Fibroblast of lung (primary cell): ENCODE measurements around the gene FOXQ1. TPM values are rescaled to one million over a fixed set of nuclear protein-coding genes. Genes with fewer than 3 reads are reported as not detected.

ENCODE experiments used
- DNase-seq, 2 donors: peaks; one replicate each; pipeline versions ENCODE4 v3.0.0 to v3.0.0-alpha.2; 2010; ENCODE audit warnings: low read depth in 2 of 2
- H2AFZ ChIP-seq: 2 replicates; pipeline ENCODE4 v1.5.1; 2012; ENCODE audit warnings: low read length, control low read depth, inconsistent platforms
- H3K27ac ChIP-seq: 2 replicates; pipeline ENCODE4 v1.5.1; 2011; ENCODE audit warnings: low read length, control low read depth; ENCODE audit not compliant: insufficient read depth
- H3K27me3 ChIP-seq: 2 replicates; pipeline ENCODE4 v1.5.1; 2011; ENCODE audit warnings: mild to moderate bottlenecking, low read length; ENCODE audit not compliant: control insufficient read depth, insufficient read depth
- H3K36me3 ChIP-seq: 2 replicates; pipeline ENCODE4 v1.5.1; 2011; ENCODE audit warnings: low read length; ENCODE audit not compliant: control insufficient read depth, insufficient read depth
- H3K4me1 ChIP-seq: 2 replicates; pipeline ENCODE4 v1.5.1; 2011; ENCODE audit warnings: low read length; ENCODE audit not compliant: control insufficient read depth, insufficient read depth; ENCODE audit errors: extremely low read depth
- H3K4me2 ChIP-seq: 2 replicates; pipeline ENCODE4 v1.5.1; 2011; ENCODE audit warnings: low read length, control low read depth; ENCODE audit not compliant: insufficient read depth; ENCODE audit errors: extremely low read depth
- H3K4me3 ChIP-seq, 4 experiments: fragments of 200-600 bp in 1 of 4; sonication (generic) in 1 of 4; replicated peaks in 1 of 4; 2 replicates each; pipeline ENCODE4 v1.5.1; 2011 to 2016; ENCODE audit warnings: low read length in 4 of 4, low read depth in 3 of 4, mild to moderate bottlenecking in 3 of 4, control low read depth in 2 of 4, inconsistent platforms in 1 of 4, mixed read lengths in 1 of 4; ENCODE audit not compliant: insufficient read depth in 1 of 4; ENCODE audit errors: control extremely low read depth in 1 of 4
- H3K79me2 ChIP-seq: 2 replicates; pipeline ENCODE4 v1.5.1; 2012; ENCODE audit warnings: mild to moderate bottlenecking, low read length, inconsistent platforms; ENCODE audit not compliant: control insufficient read depth, insufficient read depth
- H3K9ac ChIP-seq: 2 replicates; pipeline ENCODE4 v1.5.1; 2011; ENCODE audit warnings: mild to moderate bottlenecking, low read length, control low read depth; ENCODE audit not compliant: insufficient read depth
- H3K9me3 ChIP-seq: 2 replicates; pipeline ENCODE4 v1.5.1; 2012; ENCODE audit warnings: low read depth, low read length; ENCODE audit not compliant: control insufficient read depth, insufficient read depth
- H4K20me1 ChIP-seq: 2 replicates; pipeline ENCODE4 v1.5.1; 2011; ENCODE audit warnings: low read length; ENCODE audit not compliant: control insufficient read depth, insufficient read depth; ENCODE audit errors: extremely low read depth
- CTCF ChIP-seq, 2 donors: IDR thresholded peaks in 1 of 2; conservative IDR thresholded peaks in 1 of 2; 1 replicate in 1 of 2; 2 replicates in 1 of 2; pipeline ENCODE4 v1.5.1; 2011 to 2012; ENCODE audit warnings: low read length in 2 of 2, control low read depth in 1 of 2, inconsistent platforms in 1 of 2, low read depth in 1 of 2, mild to moderate bottlenecking in 1 of 2
- EZH2 ChIP-seq: IDR thresholded peaks from 2 replicates; pipeline ENCODE4 v1.5.1; 2012; ENCODE audit warnings: low read length, control low read depth, mild to moderate bottlenecking; ENCODE audit errors: missing control alignments
- polyA plus RNA-seq, 2 donors: library from polyadenylated mRNA; depleted of rRNA in 1 of 2; stranded (reverse) in 1 of 2; unstranded in 1 of 2; fragments of >200 nt; gene quantifications; 2 replicates each; pipeline ENCODE4 v1.2.1, GENCODE V29; 2011 to 2012; ENCODE audit warnings: missing spikeins in 1 of 2
- total RNA-seq: library from RNA; depleted of rRNA; stranded (reverse); fragments of >200 nt; gene quantifications from 2 replicates; pipeline ENCODE4 v1.2.1, GENCODE V29; 2014

FOXQ1 gene
- total and polyA plus RNA-seq, 2 donors (not counting 1 experiment from before 2014, with no cell fraction given), result 1.8 to 2.0 TPM

DNA sequence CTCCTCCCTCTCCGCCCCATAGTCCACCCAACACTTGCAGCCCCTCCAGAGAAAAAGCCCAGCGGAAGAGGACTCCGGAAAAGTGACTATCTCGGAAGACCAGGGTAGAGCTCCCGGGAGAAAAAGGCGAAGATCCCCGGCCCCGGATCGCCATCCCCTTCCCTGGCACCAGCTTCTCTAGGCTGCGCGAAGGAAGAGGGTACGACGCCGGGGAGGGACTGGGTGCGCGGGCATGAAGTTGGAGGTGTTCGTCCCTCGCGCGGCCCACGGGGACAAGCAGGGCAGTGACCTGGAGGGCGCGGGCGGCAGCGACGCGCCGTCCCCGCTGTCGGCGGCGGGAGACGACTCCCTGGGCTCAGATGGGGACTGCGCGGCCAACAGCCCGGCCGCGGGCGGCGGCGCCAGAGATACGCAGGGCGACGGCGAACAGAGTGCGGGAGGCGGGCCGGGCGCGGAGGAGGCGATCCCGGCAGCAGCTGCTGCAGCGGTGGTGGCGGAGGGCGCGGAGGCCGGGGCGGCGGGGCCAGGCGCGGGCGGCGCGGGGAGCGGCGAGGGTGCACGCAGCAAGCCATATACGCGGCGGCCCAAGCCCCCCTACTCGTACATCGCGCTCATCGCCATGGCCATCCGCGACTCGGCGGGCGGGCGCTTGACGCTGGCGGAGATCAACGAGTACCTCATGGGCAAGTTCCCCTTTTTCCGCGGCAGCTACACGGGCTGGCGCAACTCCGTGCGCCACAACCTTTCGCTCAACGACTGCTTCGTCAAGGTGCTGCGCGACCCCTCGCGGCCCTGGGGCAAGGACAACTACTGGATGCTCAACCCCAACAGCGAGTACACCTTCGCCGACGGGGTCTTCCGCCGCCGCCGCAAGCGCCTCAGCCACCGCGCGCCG lies 822 bp downstream of the FOXQ1 start:
- H3K79me2 ChIP-seq, result peaks cover 3% of the 10 kb centered on the region

DNA sequence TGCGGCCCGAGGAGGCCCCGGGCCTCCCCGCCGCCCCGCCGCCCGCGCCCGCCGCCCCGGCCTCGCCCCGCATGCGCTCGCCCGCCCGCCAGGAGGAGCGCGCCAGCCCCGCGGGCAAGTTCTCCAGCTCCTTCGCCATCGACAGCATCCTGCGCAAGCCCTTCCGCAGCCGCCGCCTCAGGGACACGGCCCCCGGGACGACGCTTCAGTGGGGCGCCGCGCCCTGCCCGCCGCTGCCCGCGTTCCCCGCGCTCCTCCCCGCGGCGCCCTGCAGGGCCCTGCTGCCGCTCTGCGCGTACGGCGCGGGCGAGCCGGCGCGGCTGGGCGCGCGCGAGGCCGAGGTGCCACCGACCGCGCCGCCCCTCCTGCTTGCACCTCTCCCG lies 1.5 kb downstream of the FOXQ1 start:
- H4K20me1 ChIP-seq, result no peaks in the 10 kb centered on the region
- H2AFZ ChIP-seq, result no peak overlapping the region
- peak overlapping the region; percentile 42 for H3K9ac ChIP-seq
- H3K27ac ChIP-seq, result no peak overlapping the region
- H3K4me3 ChIP-seq, result peak overlapping the region in 2 of 4 experiments; percentile 75 to 89
- H3K36me3 ChIP-seq, result no peaks in the 10 kb centered on the region
- DNase-seq, result no peak
- H3K4me1 ChIP-seq, result peaks cover 4% of the 10 kb centered on the region
- no peak overlapping the region for H3K4me2 ChIP-seq
- H3K79me2 ChIP-seq, result peaks cover 3% of the 10 kb centered on the region
- H3K9me3 ChIP-seq, result no peaks in the 10 kb centered on the region
- no peaks in the 10 kb centered on the region for H3K27me3 ChIP-seq
- no peak for TF ChIP-seq CTCF (conservative IDR thresholded peaks at IDR 0.05 in 1 of 2, IDR thresholded peaks at IDR 0.05 in 1 of 2; ENCODE audit: low read depth in 1 of 2, low read length in 2 of 2)
- TF ChIP-seq EZH2, result no peak

More for the DNA sequence above, 822 bp downstream of the FOXQ1 start:
- peak overlapping the region; percentile 72 for H3K9ac ChIP-seq
- no peak for DNase-seq
- no peaks in the 10 kb centered on the region for H3K27me3 ChIP-seq
- H3K4me2 ChIP-seq, result peak overlapping the region; percentile 79
- peaks cover 4% of the 10 kb centered on the region for H3K4me1 ChIP-seq
- peak overlapping the region; percentile 76 for H2AFZ ChIP-seq
- peak overlapping the region; percentile 6 for H3K27ac ChIP-seq
- no peaks in the 10 kb centered on the region for H3K9me3 ChIP-seq
- peak overlapping the region; percentile 54 to 89 (median 70) for H3K4me3 ChIP-seq
- H4K20me1 ChIP-seq, result no peaks in the 10 kb centered on the region
- no peaks in the 10 kb centered on the region for H3K36me3 ChIP-seq
- TF ChIP-seq CTCF (conservative IDR thresholded peaks at IDR 0.05 in 1 of 2, IDR thresholded peaks at IDR 0.05 in 1 of 2; ENCODE audit: low read depth in 1 of 2, low read length in 2 of 2) (no peak), EZH2 (no peak)

DNA sequence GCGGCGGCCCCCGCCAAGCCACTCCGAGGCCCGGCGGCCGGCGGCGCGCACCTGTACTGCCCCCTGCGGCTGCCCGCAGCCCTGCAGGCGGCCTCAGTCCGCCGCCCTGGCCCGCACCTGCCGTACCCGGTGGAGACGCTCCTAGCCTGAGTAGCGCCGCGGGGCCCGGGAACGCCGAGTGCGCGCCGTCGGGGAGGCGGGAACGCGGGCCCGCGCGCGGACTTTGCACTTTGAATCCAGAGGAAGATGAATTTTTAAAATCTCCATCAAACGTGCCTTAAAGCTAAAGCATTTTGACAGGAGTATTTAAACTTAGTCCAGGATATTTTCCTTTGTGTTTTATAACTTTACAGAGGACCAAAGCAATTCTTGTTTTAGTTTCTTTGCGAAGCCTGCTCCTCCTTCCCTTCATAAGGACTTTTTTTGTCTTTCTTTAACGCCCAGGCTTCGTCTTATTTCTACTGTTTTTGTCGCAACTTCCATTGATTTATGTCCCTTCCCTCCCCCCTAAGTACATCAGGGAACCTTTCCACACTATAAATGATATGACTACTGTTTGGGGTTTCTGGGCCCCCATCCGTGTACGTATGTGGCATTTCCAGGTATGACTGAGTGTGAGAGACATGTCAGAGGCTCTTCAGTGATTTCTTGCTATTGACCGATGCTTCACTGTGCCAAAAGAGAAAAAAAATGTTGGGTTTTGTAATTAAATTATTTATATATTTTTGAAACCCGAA lies 2.0 kb downstream of the FOXQ1 start:
- Histone ChIP-seq H3K36me3 (no peaks in the 10 kb centered on the region), H3K9me3 (no peaks in the 10 kb centered on the region), H3K27ac (peak overlapping the region; percentile 16), H3K27me3 (no peaks in the 10 kb centered on the region), H3K4me2 (peak overlapping the region; percentile 72), H3K4me3 (peak overlapping the region; percentile 56 to 89 (median 66)), H3K9ac (peak overlapping the region; percentile 23), H3K79me2 (peaks cover 3% of the 10 kb centered on the region), H4K20me1 (no peaks in the 10 kb centered on the region), H2AFZ (no peak overlapping the region), H3K4me1 (peaks cover 4% of the 10 kb centered on the region)
- DNase-seq, result no peak
- TF ChIP-seq EZH2, result no peak
- TF ChIP-seq CTCF (conservative IDR thresholded peaks at IDR 0.05 in 1 of 2, IDR thresholded peaks at IDR 0.05 in 1 of 2; ENCODE audit: low read depth in 1 of 2, low read length in 2 of 2), result peak; percentile 22 to 29
